A673 (cell line): ENCODE results near the gene ADGRD1.

Experiments used
- CTCF ChIP-seq: fragments of 300-800, 200-600 bp; sonication (generic); conservative IDR thresholded peaks from 2 replicates; pipeline ENCODE4 v1.5.1; 2017; ENCODE audit warnings: low read depth, mild to moderate bottlenecking, antibody characterized with exemption, low read length, moderate library complexity, mixed read lengths
- EZH2 ChIP-seq: fragments of 200-600 bp; sonication (generic); IDR thresholded peaks from 2 replicates; pipeline ENCODE4 v1.6.1; 2017; ENCODE audit warnings: borderline replicate concordance, low read depth, mild to moderate bottlenecking, mixed read lengths, antibody characterized with exemption, low read length; ENCODE audit not compliant: poor library complexity, severe bottlenecking

DNA sequence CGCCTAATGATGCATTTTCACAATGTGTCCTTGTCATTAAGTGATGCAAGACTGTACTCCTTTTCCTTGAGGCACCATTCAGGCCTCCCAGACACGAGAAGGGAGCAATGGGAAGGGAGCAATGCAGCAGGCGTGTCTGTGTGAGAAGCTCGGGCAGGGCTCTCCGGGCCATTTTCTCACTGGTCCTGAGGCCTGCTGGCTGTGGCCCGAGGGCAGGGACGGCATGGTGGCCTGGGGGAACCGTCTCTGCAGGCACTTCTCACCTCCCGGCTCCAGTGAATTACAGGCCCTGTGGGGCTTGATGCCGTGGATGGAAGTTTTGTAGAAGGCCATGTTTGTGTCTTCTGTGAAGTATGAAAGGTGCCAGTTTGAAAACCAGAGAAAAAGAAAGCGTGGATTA is 71.0 kb downstream of the ADGRD1 start:
- TF ChIP-seq CTCF (no peak), EZH2 (no peak)
